OCI-LY7 (cell line): Measurements from ENCODE around the gene HERPUD2.

ENCODE experiments used
- CTCF ChIP-seq: fragments of 200-600 bp; sonication (generic); conservative IDR thresholded peaks from 2 replicates; pipeline ENCODE4 v1.5.1; 2014; ENCODE audit warnings: mild to moderate bottlenecking, antibody characterized with exemption, low read length, moderate library complexity, mixed read lengths
- EZH2phosphoT487 ChIP-seq: fragments of 200-600 bp; sonication (generic); IDR thresholded peaks from 2 replicates; pipeline ENCODE4 v1.6.1; 2018; ENCODE audit warnings: low read depth, borderline replicate concordance, mild to moderate bottlenecking, mixed run types, antibody characterized with exemption, low read length, moderate library complexity, mixed read lengths

GRCh38 chr7:35699796-35700305, 4.9 kb upstream of the HERPUD2 start:
- TF ChIP-seq CTCF (no peak), EZH2phosphoT487 (no peak)
